NCI-H2081 (cell line): Measurements from ENCODE around the gene CCL20.
"Not testable (repeated sequence)": the region's sequence is repeated elsewhere in the genome, so short reads cannot be mapped to it uniquely, and the experiment has no call there.

ENCODE experiments used
- DNase-seq, 2 experiments: peaks; one replicate each; lab custom pipeline; 2025; lab: John Stamatoyannopoulos, UW

Gene CCL20

DNA sequence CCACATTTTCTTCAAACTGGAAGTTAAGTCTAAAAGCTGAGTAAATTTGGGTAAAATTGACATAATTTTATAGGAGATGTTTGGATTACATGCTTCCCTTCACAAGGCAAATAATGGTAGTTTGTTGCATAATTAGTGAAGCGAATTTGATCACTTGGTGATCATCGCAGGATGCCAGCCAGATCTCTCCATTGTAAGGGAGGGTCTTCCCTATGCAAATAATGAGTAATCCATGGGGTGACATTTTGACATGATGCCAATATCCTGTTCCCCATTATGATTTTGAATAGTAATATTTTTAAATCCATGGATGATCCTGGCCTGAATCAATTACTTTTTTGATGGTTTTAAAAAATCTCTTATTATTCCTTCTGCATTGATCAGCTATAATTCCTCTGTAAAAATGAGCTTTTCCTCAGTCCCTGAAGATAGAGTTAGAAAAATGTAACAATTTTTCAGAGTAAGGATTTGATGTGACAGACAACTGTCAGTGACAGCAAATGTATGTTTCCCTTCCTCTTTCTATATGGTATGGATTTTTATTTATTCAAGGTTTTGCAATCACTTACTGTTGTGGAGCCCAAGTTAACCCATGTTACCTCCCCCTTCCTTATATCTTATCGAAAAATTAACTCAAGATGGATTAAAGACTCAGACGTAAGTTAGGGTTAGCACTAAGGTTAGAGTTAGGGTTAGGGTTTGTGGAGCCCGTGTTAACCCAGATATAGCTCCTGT is 21.4 kb downstream of the CCL20 start:
- no peak for DNase-seq

- not testable (repeated sequence) for DNase-seq
These were observed 25.9 kb downstream of the CCL20 start for GRCh38 chr2:227839339-227840129.

DNA sequence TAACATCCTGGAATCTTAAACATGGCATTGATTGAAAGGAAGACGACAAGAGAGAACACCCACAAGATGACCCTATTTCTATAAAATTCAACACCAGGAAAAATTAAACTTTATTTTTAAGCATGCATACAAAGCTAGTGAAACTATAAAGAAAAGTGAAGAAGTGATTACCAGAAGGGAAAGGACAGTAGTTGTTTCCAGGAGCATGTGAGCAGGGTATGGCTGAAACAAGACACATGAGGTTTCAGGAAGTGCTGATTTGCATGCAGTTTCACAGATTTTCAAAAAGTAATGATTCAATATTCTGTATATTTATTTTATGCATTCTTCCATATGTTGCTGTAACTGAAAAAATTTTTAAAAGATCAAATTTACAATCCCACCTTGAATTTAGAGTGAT is 33.2 kb downstream of the CCL20 start:
- DNase-seq: no peak

DNA sequence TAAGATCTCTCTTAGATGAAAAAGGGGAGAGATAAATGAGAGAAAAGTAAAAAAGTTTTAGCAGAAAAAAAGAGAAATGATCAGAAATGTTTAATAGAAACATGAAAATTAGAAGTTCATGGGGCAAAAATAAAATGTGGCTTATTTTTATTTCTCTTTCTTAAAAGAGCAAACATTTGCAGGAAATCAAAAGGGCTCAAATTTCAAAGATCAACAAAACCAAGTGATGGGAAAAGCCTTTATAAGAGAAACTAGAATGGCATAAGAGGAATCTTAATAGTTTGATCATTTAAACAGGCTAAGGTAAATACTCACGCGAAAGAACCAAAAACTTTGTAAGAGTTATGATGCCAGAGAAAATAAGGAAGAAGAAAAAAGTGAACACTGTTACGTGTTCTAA is 34.5 kb downstream of the CCL20 start:
- no peak for DNase-seq

DNA sequence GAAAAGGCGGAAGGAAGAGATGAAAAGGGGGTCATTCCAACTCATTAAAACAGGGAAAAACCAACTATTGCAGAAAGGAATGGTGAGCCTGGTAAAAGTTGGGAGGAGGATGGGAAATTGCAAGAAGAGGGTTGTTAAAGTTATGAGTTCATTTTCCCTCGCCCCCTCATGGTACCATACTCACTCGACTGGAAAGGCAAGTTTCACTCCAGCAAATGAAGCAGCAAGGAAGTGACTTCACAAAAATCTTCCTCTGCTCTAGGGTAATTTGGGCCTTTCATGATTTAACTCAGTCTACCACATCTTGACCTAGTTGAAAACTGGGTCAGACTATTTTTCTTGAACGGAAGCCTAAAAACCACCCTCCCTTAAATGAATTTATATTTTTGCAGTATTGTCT is 34.9 kb downstream of the CCL20 start:
- no peak for DNase-seq

DNA sequence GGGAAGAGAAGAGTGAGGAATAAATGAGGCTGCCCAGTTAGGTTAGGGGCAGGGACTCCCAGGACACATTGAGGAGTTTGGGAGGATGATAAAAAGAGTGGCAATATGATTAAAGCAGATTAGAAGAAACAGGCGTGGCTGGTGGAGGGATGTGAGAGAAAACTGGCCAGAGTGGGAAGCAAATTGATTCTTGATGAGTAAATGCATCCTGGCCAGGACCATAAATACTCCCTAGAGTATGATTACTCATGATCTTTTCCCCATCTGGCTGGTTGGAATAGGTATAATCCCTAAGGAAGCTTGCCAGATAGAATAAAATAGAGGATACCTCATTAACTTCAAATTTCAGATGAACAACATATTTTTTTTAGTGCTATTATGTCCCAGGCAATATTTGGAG is 36.3 kb downstream of the CCL20 start:
- DNase-seq: no peak

DNA sequence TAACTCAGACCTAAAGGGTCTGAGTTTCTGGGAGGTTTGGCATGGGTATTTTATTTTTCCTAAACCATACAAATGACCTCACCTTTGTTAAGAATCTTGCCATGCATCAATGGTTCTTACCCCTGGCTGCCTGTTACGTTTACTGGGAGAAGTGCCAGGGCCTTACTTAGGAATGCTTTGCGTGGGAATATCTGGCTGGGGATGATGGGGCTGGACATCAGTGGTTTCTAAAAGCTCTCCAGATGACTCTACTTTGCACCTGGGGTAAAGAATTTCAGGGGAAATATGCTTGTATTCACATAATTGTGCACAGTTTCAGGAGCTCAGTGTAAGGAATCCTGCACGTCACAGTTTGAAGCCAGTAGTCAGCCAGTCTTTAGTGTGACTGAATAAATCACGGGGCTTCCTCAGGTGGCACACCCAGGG is 39.6 kb downstream of the CCL20 start:
- no peak for DNase-seq

DNA sequence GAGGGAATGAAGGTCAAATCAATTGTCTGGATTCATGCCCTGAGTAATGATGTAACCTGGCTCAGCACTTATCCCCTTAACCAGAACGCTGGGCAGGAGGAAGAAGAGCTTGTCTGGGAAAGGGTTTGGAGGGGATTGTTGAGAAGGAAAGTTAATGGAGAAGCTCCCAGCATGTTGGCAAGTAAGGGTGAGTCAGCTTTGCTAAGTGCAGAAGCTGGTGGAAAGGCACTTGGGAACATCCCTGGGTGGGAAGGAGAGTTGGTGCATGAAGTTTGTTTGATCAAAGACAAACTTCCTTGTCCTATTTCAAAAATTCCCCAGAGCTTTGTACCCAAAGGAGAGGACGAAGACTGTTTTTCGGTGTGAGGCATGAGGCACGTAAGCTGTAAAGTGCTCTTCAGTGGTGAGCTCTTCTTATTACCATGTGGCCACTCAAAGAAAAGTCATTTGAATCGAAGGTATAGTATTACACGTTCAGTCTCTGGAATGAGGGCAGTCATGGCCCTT is 40.2 kb downstream of the CCL20 start:
- no peak for DNase-seq

DNA sequence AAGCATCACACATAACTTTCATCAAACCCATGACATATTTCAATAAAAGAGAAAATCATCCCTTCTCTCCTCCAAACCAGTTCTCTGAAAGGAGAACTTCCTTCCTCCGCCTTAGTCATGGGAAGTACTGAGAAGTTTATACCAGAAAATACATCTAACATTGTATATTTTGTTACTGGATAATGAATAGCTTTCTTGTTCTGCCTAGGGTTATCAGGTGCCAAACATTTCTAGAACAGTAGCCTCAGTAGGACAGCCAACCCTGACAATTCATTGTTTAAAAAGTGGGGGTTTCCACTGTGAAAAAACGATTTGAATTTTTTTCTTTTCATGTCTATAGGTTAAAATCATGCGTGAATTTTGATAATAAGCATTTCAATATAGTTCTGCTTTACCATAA is 41.8 kb downstream of the CCL20 start:
- DNase-seq: no peak

DNA sequence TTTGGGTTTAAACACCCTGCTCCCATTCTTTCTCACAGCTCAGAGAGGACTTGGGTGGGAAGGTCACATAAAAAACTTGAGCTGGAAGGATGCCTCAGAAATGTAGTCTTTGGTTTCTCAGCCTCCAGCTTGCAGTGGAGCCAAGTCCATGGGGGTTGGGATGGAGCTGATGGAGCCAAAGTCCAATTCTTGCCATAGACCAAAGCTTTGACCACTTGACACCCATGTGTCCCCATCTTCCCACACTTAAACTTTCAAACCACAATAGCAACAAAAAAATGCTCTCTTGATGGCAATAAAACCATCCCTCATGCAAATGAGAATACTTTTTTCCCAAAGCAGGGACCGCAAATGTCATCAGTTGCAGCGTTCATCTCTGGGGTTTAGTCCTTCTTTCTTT is 43.1 kb downstream of the CCL20 start:
- DNase-seq: no peak

- DNase-seq: no peak
These were observed 46.6 kb downstream of the CCL20 start for GRCh38 chr2:227860221-227860641.

DNA sequence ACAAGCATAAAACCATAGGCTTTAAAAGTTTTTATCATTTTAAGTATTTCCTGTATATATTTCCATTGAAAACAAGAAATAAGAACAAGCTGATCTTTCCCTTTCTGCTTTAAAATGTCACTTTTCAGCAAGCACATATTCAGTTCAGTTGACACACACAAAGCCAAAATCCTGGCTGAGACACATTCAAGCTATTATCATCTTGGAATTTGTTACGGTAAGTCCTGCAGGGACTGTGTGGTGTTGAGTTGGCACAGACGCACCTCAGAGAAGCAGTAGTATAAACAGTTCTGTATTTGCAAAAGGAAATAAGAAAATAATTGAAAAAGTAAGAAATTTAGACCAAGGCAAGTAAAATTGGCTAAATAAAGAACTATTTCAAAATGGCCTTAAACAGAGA is 47.4 kb downstream of the CCL20 start:
- DNase-seq: no peak

DNA sequence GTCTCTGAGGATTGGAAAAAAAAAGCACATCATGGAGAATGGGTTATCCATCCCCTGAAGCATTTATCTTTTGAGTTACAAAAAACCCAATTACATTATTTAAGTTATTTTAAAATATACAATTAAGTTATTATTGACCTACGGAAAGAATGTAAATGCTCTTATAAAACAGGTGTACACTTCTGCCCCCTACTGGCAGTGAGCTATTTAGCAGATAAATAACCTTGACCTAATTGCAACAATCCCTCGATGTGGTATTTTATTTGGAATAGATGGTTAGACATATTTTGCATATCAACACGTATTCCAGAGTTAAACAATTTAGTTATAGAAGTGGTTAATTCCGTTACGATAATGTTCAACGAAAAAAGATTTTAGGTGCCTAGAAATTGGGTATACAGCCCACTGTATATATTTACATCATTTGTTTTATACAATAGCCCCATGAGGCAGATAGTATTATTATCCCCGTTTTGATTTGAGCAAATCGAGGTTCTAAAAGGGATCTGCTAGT is 48.6 kb downstream of the CCL20 start:
- DNase-seq: peak; percentile 31 to 43

GRCh38 chr2:227862741-227863588 is 49.3 kb downstream of the CCL20 start:
- no peak for DNase-seq

DNA sequence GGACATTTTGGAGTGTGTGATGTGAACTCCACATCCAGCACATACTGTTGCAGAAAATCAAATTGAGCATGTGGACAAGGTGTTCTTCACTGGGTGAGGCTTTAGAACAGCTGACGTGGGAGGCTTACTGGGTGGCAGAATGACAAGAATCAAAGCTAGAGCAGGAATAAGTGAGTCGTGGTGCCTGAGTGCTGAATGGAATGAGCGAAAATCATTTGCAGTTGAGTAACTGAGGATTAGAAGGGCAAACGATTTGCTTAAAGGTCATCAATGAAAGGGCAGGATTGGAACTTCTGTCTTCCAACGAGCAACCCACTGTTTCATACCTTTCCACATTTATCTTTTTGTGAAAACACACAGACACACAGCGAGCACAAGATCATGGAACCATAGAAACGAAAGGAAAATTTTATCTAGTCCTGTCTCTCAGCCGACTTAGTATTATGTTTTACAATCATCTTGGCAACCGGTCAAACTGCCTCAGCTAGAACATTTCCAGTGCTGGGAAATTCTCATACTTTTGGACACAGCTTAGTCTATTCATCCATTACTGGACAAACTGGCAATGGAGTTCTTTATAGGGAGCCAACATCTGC is 50.6 kb downstream of the CCL20 start:
- DNase-seq: no peak

DNA sequence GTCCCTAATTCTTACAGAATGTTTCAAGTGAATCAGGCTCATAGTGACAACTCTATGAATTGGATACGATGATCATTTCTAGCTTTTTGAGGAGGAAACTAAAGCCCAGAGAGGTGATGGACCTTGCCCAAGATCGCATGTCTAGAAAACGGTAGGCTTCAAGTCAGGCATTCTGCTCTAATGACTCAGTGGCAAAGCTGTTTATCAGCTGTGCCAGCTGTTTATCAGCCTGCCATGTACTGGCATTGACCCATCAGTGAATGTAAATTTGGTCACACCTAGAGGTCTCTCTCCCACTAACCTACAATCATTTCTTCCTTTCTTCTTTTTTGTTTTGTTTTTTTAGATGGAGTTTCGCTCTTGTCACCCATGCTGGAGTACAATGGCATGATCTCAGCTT is 51.6 kb downstream of the CCL20 start:
- DNase-seq: no peak
